SU-DHL-6 (cell line): Measurements from ENCODE around the gene KCNJ1.

Experiments
- H2AFZ ChIP-seq: fragments of 200-600 bp; sonication (generic); 2 replicates; pipeline ENCODE4 v1.6.1; 2014; ENCODE audit warnings: low read depth, mild to moderate bottlenecking, moderate library complexity, mixed read lengths, antibody characterized with exemption, low read length; ENCODE audit not compliant: severe bottlenecking
- H3F3A ChIP-seq: fragments of 200-600 bp; shearing (Covaris generic); 2 replicates; pipeline ENCODE4 v1.6.0; 2016; ENCODE audit warnings: antibody characterized with exemption, mild to moderate bottlenecking; ENCODE audit not compliant: insufficient read depth
- H3K27ac ChIP-seq: fragments of 200-600 bp; sonication (generic); 2 replicates; pipeline ENCODE4 v1.5.1; 2016; ENCODE audit warnings: low read depth, mild to moderate bottlenecking, low read length, moderate library complexity, mixed read lengths
- H3K27me3 ChIP-seq: fragments of 200-600 bp; sonication (generic), shearing (Covaris generic); 2 replicates; pipeline ENCODE4 v1.6.0; 2014; ENCODE audit warnings: mild to moderate bottlenecking, low read length
- H3K36me3 ChIP-seq: fragments of 200-600 bp; sonication (generic); 2 replicates; pipeline ENCODE4 v1.6.1; 2014; ENCODE audit warnings: mild to moderate bottlenecking, low read length, mixed read lengths
- H3K4me2 ChIP-seq: fragments of 300-600, 200-600 bp; shearing (Covaris generic), sonication (generic); 2 replicates; pipeline ENCODE4 v1.6.0; 2014; ENCODE audit warnings: low read length, low read depth, mild to moderate bottlenecking; ENCODE audit not compliant: poor library complexity, severe bottlenecking
- H3K4me3 ChIP-seq: fragments of 200-600 bp; sonication (generic); 2 replicates; pipeline ENCODE4 v1.5.1; 2014; ENCODE audit warnings: antibody characterized with exemption, low read length, mild to moderate bottlenecking, mixed read lengths; ENCODE audit not compliant: insufficient read depth, poor library complexity, severe bottlenecking
- H3K79me2 ChIP-seq: fragments of 200-600 bp; sonication (generic); 2 replicates; pipeline ENCODE4 v1.6.1; 2014; ENCODE audit warnings: mild to moderate bottlenecking, low read length, moderate library complexity; ENCODE audit not compliant: insufficient read depth
- H3K9ac ChIP-seq: fragments of 200-600 bp; sonication (generic); 2 replicates; pipeline ENCODE4 v1.7.0; 2014; ENCODE audit warnings: mild to moderate bottlenecking, low read length
- H3K9me2 ChIP-seq: fragments of 200-600 bp; sonication (generic); replicated peaks from 2 replicates; pipeline ENCODE4 v1.6.1; 2014; ENCODE audit warnings: low read length; ENCODE audit not compliant: insufficient read depth
- H3K9me3 ChIP-seq: fragments of 200-600 bp; sonication (generic); 2 replicates; pipeline ENCODE4 v1.6.1; 2014; ENCODE audit warnings: low read length, mixed read lengths; ENCODE audit not compliant: insufficient read depth
- H4K20me1 ChIP-seq: fragments of 200-600 bp; sonication (generic); 2 replicates; pipeline ENCODE4 v1.6.1; 2014; ENCODE audit warnings: low read depth, mild to moderate bottlenecking, antibody characterized with exemption, low read length, moderate library complexity, mixed read lengths
- EZH2phosphoT487 ChIP-seq: fragments of 200-600 bp; sonication (generic), shearing (Covaris generic); conservative IDR thresholded peaks from 2 replicates; pipeline ENCODE4 v1.6.1; 2018; ENCODE audit warnings: mild to moderate bottlenecking, antibody characterized with exemption, low read length, moderate library complexity, mixed read lengths
- TF ChIP-seq, protein P1 (sequence below): fragments of 200-600 bp; sonication (generic); IDR thresholded peaks from one replicate; pipeline ENCODE4 v1.5.1; 2017; ENCODE audit warnings: antibody characterized with exemption, mild to moderate bottlenecking, low read length, moderate library complexity; ENCODE audit not compliant: insufficient read depth, poor library complexity, severe bottlenecking

The KCNJ1 gene

DNA sequence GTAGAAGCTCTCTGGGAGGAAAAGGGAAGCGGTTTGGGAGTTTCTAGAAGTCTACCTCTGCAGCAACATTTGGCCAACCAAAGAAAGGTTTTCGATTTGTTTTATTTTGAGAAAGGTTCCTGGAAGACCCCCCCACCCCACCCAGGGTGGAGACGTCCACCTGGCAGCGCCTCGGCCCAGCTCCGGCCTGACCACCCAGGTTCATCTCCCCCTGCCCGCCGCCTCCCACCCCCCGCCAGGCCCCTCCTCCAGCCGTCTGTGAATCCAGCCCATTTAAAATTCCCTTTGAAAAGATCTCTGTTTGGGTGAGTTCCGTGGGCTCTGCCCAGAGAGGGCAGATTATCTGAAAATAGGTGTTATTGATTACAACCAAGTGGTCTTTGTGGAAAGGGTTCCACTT is 43.3 kb downstream of the KCNJ1 start:
- TF ChIP-seq, protein P1, sequence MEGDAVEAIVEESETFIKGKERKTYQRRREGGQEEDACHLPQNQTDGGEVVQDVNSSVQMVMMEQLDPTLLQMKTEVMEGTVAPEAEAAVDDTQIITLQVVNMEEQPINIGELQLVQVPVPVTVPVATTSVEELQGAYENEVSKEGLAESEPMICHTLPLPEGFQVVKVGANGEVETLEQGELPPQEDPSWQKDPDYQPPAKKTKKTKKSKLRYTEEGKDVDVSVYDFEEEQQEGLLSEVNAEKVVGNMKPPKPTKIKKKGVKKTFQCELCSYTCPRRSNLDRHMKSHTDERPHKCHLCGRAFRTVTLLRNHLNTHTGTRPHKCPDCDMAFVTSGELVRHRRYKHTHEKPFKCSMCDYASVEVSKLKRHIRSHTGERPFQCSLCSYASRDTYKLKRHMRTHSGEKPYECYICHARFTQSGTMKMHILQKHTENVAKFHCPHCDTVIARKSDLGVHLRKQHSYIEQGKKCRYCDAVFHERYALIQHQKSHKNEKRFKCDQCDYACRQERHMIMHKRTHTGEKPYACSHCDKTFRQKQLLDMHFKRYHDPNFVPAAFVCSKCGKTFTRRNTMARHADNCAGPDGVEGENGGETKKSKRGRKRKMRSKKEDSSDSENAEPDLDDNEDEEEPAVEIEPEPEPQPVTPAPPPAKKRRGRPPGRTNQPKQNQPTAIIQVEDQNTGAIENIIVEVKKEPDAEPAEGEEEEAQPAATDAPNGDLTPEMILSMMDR: no peak
- no peak for TF ChIP-seq EZH2phosphoT487
- H2AFZ ChIP-seq: no peak overlapping the region

DNA sequence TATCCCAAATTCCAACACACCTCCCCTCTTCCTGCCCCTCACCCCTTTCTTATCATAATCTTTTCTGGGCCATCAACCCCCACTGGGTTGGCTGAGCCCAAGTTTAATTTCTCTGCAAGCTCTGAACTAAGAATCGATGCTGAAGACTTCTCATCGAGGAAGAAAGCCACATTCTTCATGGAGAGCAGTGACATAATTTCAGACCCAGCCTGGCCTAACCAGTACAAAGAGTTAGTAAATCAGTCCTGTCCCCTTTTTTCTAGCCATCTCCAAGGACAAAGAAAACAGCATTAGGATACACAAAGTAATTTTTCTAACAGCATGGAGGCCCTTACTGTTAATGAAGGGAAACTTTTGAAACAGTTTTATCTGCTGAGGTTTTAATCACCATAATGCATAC is 45.0 kb downstream of the KCNJ1 start:
- H3K9ac ChIP-seq: no peak overlapping the region
- no peaks in the 10 kb centered on the region for H3K27me3 ChIP-seq
- H3K27ac ChIP-seq: no peak overlapping the region
- no peak overlapping the region for H3K4me3 ChIP-seq
- no peaks in the 10 kb centered on the region for H4K20me1 ChIP-seq
- no peak overlapping the region for H3K4me2 ChIP-seq
- no peaks in the 10 kb centered on the region for H3F3A ChIP-seq
- H3K9me3 ChIP-seq: no peaks in the 10 kb centered on the region
- TF ChIP-seq, protein P1: no peak
- TF ChIP-seq EZH2phosphoT487: no peak
- no peaks in the 10 kb centered on the region for H3K9me2 ChIP-seq
- no peaks in the 10 kb centered on the region for H3K36me3 ChIP-seq
- H3K79me2 ChIP-seq: no peaks in the 10 kb centered on the region
- no peak overlapping the region for H2AFZ ChIP-seq

More for the DNA sequence above, 43.3 kb downstream of the KCNJ1 start:
- no peak overlapping the region for H3K9ac ChIP-seq
- H3K4me3 ChIP-seq: no peak overlapping the region
- no peaks in the 10 kb centered on the region for H3F3A ChIP-seq
- H3K9me3 ChIP-seq: no peaks in the 10 kb centered on the region
- no peaks in the 10 kb centered on the region for H3K27me3 ChIP-seq
- no peaks in the 10 kb centered on the region for H3K36me3 ChIP-seq
- H3K9me2 ChIP-seq: no peaks in the 10 kb centered on the region
- H3K4me2 ChIP-seq: no peak overlapping the region
- no peaks in the 10 kb centered on the region for H3K79me2 ChIP-seq
- no peak overlapping the region for H3K27ac ChIP-seq
- H4K20me1 ChIP-seq: no peaks in the 10 kb centered on the region

DNA sequence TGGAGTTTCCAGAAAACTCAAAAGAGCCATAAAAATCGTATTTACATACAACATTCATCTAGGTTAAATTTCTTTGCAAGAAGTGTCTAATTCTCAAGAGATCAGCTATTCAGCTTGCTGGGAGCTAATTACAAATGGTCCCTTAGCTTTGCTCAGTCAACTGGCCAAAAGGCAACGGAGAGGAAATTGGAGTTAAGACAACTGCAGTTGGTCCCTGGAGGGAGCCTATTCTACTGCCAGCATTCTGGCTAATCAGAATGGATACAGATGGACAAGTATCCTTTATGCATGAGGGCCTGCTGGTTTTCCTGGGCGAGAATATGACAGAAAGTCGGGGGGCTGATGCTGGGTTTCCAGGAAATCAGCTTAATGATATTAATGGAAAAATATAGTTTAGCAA is 45.5 kb downstream of the KCNJ1 start:
- Histone ChIP-seq H3K27ac (no peak overlapping the region), H3K4me3 (no peak overlapping the region), H3F3A (no peaks in the 10 kb centered on the region), H3K4me2 (no peak overlapping the region), H3K36me3 (no peaks in the 10 kb centered on the region), H3K79me2 (no peaks in the 10 kb centered on the region), H3K9me2 (no peaks in the 10 kb centered on the region), H3K27me3 (no peaks in the 10 kb centered on the region), H3K9ac (no peak overlapping the region), H3K9me3 (no peaks in the 10 kb centered on the region), H4K20me1 (no peaks in the 10 kb centered on the region), H2AFZ (no peak overlapping the region)
- TF ChIP-seq, protein P1: no peak
- no peak for TF ChIP-seq EZH2phosphoT487
